ENCODE data around the gene SLC22A16. TPM values are rescaled to one million over a fixed set of nuclear protein-coding genes. Genes with fewer than 3 reads are reported as not detected.

Gene SLC22A16
- total and polyA plus RNA-seq, 2 of the 8 experiments (the other 6 are each of a cell fraction or from before 2014, with no cell fraction given) = not detected

DNA sequence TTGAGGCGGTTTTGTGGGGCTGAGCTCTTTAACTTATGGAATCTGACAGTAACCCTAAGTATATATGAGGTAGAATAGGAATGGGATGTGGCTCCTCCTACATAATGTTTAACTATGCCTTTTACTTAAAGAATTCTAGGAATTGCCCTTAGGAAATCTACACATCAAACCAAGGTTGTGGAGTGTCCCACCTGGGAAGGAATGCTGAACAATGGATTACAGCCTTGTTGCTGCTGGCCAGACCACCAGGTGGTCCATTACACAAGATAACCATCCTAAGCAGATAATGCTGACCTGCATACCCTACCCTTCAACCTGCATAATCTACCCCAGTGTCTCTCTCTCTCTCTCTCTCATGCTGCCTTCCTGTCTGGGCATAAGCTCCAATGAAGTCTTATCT is 35.0 kb upstream of the SLC22A16 start (continued):
- TF ChIP-seq, protein P1, sequence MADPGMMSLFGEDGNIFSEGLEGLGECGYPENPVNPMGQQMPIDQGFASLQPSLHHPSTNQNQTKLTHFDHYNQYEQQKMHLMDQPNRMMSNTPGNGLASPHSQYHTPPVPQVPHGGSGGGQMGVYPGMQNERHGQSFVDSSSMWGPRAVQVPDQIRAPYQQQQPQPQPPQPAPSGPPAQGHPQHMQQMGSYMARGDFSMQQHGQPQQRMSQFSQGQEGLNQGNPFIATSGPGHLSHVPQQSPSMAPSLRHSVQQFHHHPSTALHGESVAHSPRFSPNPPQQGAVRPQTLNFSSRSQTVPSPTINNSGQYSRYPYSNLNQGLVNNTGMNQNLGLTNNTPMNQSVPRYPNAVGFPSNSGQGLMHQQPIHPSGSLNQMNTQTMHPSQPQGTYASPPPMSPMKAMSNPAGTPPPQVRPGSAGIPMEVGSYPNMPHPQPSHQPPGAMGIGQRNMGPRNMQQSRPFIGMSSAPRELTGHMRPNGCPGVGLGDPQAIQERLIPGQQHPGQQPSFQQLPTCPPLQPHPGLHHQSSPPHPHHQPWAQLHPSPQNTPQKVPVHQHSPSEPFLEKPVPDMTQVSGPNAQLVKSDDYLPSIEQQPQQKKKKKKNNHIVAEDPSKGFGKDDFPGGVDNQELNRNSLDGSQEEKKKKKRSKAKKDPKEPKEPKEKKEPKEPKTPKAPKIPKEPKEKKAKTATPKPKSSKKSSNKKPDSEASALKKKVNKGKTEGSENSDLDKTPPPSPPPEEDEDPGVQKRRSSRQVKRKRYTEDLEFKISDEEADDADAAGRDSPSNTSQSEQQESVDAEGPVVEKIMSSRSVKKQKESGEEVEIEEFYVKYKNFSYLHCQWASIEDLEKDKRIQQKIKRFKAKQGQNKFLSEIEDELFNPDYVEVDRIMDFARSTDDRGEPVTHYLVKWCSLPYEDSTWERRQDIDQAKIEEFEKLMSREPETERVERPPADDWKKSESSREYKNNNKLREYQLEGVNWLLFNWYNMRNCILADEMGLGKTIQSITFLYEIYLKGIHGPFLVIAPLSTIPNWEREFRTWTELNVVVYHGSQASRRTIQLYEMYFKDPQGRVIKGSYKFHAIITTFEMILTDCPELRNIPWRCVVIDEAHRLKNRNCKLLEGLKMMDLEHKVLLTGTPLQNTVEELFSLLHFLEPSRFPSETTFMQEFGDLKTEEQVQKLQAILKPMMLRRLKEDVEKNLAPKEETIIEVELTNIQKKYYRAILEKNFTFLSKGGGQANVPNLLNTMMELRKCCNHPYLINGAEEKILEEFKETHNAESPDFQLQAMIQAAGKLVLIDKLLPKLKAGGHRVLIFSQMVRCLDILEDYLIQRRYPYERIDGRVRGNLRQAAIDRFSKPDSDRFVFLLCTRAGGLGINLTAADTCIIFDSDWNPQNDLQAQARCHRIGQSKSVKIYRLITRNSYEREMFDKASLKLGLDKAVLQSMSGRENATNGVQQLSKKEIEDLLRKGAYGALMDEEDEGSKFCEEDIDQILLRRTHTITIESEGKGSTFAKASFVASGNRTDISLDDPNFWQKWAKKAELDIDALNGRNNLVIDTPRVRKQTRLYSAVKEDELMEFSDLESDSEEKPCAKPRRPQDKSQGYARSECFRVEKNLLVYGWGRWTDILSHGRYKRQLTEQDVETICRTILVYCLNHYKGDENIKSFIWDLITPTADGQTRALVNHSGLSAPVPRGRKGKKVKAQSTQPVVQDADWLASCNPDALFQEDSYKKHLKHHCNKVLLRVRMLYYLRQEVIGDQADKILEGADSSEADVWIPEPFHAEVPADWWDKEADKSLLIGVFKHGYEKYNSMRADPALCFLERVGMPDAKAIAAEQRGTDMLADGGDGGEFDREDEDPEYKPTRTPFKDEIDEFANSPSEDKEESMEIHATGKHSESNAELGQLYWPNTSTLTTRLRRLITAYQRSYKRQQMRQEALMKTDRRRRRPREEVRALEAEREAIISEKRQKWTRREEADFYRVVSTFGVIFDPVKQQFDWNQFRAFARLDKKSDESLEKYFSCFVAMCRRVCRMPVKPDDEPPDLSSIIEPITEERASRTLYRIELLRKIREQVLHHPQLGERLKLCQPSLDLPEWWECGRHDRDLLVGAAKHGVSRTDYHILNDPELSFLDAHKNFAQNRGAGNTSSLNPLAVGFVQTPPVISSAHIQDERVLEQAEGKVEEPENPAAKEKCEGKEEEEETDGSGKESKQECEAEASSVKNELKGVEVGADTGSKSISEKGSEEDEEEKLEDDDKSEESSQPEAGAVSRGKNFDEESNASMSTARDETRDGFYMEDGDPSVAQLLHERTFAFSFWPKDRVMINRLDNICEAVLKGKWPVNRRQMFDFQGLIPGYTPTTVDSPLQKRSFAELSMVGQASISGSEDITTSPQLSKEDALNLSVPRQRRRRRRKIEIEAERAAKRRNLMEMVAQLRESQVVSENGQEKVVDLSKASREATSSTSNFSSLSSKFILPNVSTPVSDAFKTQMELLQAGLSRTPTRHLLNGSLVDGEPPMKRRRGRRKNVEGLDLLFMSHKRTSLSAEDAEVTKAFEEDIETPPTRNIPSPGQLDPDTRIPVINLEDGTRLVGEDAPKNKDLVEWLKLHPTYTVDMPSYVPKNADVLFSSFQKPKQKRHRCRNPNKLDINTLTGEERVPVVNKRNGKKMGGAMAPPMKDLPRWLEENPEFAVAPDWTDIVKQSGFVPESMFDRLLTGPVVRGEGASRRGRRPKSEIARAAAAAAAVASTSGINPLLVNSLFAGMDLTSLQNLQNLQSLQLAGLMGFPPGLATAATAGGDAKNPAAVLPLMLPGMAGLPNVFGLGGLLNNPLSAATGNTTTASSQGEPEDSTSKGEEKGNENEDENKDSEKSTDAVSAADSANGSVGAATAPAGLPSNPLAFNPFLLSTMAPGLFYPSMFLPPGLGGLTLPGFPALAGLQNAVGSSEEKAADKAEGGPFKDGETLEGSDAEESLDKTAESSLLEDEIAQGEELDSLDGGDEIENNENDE (IDR thresholded peaks at IDR 0.05; ENCODE audit: insufficient replicate concordance, low read length) = peak; percentile 48
- TF ChIP-seq KDM5A (IDR thresholded peaks at IDR 0.05; ENCODE audit: low read length) = no peak
- no peak for TF ChIP-seq CREB1 (IDR thresholded peaks at IDR 0.05)
- TF ChIP-seq GABPA (IDR thresholded peaks at IDR 0.05; ENCODE audit: borderline replicate concordance, insufficient read depth, low read length) = no peak
- TF ChIP-seq POLR2A (IDR thresholded peaks at IDR 0.05; ENCODE audit: control extremely low read depth in 1 of 2, low read depth in 2 of 2, low read length in 2 of 2) = no peak
- TF ChIP-seq, protein P2, sequence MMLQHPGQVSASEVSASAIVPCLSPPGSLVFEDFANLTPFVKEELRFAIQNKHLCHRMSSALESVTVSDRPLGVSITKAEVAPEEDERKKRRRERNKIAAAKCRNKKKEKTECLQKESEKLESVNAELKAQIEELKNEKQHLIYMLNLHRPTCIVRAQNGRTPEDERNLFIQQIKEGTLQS (IDR thresholded peaks at IDR 0.05; ENCODE audit: insufficient read depth, low read depth, low read length) = no peak
- TF ChIP-seq, protein P3, sequence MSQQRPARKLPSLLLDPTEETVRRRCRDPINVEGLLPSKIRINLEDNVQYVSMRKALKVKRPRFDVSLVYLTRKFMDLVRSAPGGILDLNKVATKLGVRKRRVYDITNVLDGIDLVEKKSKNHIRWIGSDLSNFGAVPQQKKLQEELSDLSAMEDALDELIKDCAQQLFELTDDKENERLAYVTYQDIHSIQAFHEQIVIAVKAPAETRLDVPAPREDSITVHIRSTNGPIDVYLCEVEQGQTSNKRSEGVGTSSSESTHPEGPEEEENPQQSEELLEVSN (IDR thresholded peaks at IDR 0.05) = no peak
